Stimulated activated CD8-positive, alpha-beta memory T cell treated with anti-CD3 and anti-CD28 coated beads, Interleukin-7, amount 100 ng/mL, for 48 hours (primary cell): ENCODE results near the gene PABPC5.

Experiments used
- DNase-seq, 2 donors: peaks; one replicate each; pipeline ENCODE4 v3.0.0-alpha.2; 2020; ENCODE audit warnings: low read depth in 1 of 2; ENCODE audit errors: extremely low read depth in 1 of 2

Gene PABPC5

GRCh38 chrX:91434351-91435168, at the start of gene PABPC5:
Gene PABPC5 (plus strand): TSS chrX:91434839. CDS start chrX:91435578, 739 bp downstream.
- no peak for DNase-seq

DNA sequence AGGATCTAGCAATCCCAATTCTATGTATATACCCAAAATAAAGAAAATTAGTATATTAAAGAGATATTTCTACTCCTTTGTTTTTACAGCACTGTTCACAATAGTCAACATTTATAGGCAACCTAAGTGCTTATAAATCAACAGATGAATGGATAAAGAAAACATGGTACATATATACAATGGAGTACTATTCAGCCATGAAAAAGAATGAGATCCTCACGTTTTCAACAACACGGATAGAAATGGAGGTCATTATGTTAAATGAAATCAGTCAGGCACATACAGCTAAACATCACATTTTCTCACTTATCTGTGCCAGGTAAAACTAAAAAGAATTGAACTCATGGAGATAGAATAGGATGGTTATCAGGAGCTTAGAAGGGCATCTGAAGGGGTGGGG, 45.6 kb upstream of the PABPC5 start:
- DNase-seq, result no peak

DNA sequence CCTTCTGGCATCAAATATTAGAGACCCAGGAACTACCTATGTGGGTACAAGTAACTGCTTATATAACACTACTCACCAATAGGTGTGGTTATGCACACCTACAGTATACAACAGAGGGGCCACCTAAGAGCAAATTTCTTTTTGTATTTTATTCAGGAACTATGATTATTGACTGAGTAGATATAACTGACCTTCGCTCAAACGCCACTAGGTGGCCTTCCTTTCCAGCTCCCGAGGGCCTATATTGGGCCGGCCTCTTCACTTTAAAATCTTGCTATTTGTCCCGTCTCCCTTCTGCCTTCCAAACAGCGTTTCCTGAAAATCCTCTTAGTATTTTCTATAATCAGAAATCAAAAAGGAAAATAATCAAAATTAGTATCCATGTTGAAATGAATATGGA, 19.9 kb upstream of the PABPC5 start:
- DNase-seq, result no peak

DNA sequence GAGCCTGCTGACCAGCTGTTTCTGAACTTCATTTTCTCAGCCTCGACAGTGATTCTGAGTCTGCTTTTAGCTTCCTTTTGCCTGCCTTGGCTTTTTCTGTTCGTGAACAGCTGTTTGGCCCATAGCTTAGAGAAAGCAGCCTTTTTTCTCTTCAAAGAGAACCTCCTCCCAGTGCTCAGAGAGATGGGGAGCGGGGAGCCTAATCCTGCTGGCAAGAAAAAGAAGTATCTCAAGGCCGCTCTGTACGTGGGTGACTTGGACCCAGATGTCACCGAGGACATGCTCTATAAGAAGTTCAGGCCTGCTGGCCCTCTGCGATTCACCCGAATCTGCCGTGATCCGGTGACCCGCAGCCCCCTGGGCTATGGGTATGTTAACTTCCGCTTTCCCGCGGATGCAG, 756 bp downstream of the PABPC5 start:
- DNase-seq, result no peak
